C4-2B (cell line): ENCODE measurements around the gene PLEKHM2.

Source experiments
- H3K27ac ChIP-seq: fragments of 450-650 bp; 2 replicates; pipeline ENCODE4 v1.5.1; 2017
- ZFX ChIP-seq: fragments of 450-650 bp; IDR thresholded peaks from 2 replicates; pipeline ENCODE4 v1.6.1; 2017
- TF ChIP-seq, protein P1 (sequence below): fragments of 450-650 bp; conservative IDR thresholded peaks from 2 replicates; pipeline ENCODE4 v1.5.1; 2017; ENCODE audit warnings: mild to moderate bottlenecking

Gene PLEKHM2

DNA sequence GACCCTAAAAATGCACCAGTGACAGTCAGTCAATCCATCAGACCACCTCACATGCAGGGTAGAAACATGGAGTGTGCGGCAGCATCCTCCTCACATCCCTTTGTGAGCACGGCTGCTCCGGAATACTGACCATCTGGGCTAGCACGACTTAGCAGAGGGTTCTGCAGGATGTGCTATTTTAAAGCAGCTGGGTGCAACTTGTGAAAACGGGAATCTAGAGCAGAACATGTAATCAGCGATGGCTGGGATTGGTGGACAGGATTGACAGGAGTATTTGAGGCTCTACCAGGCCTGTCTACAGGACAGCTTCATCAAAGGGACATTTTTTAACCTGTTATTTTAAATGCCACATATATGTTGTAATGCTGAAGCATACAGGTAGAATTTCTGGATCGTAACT lies 16.8 kb upstream of the PLEKHM2 start:
- no peak for TF ChIP-seq ZFX
- no peak overlapping the region for H3K27ac ChIP-seq

DNA sequence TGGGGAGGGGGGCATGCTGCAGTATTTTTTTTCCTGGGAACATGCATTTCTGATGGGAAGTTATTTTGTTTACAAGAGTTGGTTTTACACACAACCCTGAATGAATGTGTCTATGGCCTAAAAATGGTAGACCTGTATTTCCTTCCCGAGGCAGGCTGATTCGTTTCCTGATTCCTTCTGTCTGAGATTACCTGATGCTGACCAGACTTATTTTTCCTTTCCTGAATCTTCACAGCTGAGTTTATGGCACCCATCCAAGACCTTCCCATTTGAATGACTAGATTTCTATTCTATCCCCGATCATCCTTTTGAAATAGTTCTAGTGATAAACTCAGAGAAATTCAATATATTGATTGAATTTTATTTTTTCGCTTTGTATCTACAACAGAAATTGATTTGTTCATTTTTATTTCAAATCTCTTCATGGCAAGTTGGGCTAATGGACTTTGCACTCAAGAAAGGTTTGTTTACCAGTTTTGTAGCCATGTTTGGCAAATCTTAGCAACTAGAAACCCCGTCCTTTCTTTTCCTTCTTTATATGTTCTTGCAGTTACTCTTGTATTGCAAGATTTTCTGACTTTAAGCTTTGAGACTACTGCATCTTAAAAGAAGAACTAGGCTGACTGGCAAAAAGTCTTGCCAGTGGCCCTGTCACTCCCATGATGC lies 15.9 kb upstream of the PLEKHM2 start:
- H3K27ac ChIP-seq, result no peak overlapping the region
- TF ChIP-seq, protein P1, sequence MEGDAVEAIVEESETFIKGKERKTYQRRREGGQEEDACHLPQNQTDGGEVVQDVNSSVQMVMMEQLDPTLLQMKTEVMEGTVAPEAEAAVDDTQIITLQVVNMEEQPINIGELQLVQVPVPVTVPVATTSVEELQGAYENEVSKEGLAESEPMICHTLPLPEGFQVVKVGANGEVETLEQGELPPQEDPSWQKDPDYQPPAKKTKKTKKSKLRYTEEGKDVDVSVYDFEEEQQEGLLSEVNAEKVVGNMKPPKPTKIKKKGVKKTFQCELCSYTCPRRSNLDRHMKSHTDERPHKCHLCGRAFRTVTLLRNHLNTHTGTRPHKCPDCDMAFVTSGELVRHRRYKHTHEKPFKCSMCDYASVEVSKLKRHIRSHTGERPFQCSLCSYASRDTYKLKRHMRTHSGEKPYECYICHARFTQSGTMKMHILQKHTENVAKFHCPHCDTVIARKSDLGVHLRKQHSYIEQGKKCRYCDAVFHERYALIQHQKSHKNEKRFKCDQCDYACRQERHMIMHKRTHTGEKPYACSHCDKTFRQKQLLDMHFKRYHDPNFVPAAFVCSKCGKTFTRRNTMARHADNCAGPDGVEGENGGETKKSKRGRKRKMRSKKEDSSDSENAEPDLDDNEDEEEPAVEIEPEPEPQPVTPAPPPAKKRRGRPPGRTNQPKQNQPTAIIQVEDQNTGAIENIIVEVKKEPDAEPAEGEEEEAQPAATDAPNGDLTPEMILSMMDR, result no peak
- no peak for TF ChIP-seq ZFX

DNA sequence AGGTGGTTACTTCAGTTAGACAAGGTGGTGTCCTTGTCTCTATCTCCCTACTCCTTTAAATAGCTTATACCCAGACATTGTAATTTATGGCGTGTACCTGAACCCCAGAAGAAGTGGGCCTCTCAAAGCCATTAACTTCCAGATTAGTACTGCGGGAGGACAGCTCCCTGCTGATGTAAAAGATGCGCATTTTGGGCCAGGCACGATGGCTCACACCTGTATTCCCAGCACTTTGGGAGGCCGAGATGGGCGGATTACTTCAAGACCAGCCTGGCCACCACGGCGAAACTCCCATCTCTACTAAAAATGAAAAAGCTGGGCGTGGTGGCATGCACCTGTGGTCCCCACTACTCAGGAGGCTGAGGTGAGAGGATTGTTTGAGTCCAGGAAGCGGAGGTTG lies 15.0 kb upstream of the PLEKHM2 start:
- H3K27ac ChIP-seq, result no peak overlapping the region
- TF ChIP-seq ZFX, result no peak
- TF ChIP-seq, protein P1, result no peak

DNA sequence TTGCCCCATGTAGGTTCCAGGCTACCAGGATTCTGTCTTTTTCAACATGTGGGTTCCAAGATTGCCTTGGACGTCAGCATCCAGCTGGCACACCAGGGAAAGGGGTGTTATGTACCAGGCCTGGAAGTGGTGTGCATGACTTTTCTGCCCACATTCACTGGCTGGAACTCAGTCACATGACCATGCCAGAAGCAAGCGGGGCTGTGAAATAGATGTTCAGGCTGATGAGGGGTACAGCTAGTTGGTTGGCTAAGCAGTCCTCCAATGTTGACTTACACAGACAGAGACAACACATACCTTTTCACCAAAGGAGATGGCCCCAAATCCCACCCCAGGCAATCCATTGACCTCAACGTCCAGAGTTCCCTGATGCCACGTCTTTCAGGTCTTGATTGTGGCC lies 14.3 kb upstream of the PLEKHM2 start:
- TF ChIP-seq, protein P1, result no peak
- no peak for TF ChIP-seq ZFX
- H3K27ac ChIP-seq, result no peak overlapping the region

DNA sequence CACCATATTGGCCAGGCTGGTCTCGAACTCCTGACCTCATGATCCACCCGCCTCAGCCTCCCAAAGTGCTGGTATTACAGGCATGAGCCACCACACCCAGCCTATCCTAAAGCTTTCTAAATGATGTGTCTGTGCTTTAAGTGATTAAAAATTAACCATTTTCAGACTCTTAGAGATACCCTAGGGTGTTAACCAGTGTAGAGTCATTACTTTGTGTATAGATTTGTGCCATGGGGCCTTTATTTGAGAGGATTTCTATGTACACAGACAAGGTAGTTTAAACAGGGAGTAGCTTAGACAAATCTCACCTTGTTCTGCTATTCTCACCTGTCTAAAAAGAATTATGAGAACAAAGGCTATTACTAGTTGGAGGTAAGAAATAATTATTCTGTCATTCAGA lies 12.7 kb upstream of the PLEKHM2 start:
- TF ChIP-seq ZFX, result no peak
- no peak overlapping the region for H3K27ac ChIP-seq

DNA sequence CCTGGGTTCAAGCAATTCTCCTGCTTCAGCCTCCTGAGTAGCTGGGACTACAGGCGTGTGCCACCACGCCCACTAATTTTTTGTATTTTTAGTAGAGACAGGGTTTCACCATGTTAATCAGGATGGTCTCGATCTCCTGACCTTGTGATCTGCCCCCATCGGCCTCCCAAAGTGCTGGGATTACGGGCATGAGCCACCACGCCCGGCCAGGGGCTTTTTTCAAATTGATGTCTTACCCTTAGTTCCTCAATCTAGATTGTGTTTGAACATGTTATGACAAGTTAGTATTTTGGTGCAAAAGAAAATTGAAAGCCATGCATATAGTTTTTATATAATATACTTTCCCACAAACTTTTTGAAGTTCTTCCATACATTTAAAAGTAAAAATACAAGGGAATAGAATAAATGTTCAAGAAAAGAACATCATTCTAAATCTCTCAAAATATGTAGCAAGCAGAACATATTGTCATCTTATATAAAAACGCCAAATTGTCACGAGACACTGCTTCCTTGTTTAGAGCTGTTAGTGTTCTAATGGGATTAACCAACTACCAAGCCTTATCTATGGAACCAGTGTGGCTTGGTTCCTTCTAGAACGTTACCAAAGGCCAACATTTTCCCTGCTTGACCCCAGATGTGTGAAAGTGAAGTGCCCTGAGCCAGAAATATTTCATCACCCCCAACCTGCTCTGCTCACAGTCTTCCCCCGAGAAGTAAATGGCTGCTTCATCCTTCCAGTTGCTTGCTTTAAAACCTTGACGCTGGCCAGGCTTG lies 9.5 kb upstream of the PLEKHM2 start:
- no peak overlapping the region for H3K27ac ChIP-seq
- TF ChIP-seq ZFX, result no peak
- TF ChIP-seq, protein P1, result no peak

DNA sequence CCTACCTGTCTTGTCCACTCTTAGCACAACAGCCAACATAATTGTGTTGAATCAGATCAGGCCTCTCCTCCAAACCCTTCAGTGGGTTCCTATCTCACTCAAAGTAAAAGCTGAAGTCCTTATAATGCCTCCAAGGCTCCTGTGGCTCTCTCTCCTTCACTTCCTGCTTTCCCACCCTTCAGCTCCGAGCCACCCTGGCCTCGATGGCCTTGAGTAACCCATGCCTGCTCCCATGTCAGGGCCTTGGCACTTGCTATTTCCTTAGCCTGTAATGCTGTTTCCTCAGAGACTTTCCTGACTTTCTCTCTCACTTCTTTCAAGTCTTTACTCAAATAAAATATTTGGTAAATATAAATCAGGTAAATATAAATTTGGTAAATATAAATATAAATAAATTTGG lies 8.1 kb upstream of the PLEKHM2 start:
- TF ChIP-seq ZFX, result no peak
- TF ChIP-seq, protein P1, result no peak
- no peak overlapping the region for H3K27ac ChIP-seq

DNA sequence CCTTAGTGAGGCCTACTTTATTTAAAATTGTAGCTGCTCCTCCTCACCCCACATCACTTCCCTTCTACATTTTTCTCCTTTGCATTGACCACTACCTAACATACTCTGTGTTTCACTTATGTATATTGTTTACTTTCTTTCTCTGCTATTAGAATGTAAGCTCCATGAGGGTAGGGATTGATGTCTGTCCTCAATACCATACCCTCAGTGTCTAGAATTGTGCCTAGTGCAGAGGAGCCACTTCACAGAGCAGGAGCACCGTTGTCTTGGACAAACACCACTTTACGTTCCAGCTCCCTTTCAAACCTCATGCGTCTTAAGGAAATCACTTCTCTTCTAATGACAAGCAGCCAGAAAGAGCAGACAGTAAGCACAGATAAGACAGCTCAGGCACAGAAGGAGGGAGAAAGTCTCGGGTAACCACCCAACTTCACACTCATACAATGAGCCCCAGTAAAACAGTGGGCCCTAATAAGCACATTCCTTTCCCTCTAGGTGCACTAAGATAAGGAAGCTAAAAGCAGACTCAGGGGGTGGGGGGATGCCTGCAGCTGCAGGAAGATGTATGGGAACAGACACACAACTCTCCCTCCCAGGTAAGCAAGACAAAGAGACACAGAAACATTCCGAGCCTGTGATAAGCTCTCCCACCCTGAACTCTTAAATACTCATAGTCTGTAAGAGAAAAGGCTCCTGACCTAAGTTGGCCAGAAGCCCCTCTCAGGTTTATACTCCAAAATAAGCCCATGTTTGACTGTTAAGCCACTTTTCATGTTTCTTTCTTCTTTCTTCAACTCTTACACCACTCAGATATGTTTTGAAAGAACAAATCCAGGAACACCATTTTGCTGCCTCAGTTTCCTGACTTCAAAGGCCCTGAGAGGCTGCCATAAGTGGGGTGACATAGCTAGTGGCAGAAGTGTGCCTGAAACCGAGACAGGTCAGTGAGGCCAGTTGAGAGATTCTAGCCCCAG lies 7.1 kb upstream of the PLEKHM2 start:
- no peak for TF ChIP-seq ZFX
- TF ChIP-seq, protein P1, result no peak
- H3K27ac ChIP-seq, result no peak overlapping the region
